Gastrocnemius medialis (tissue), 4 donors: ENCODE data around the gene GBX1. TPM values are rescaled to one million over a fixed set of nuclear protein-coding genes. Genes with fewer than 3 reads are reported as not detected.

Experiments
- ATAC-seq, 2 donors: fragments of 150-250 bp; one replicate each; pipeline ENCODE4 v1.9.1; 2016
- DNase-seq, 2 donors: peaks; one replicate each; pipeline ENCODE4 v3.0.0-alpha.2; 2019
- H3K27ac ChIP-seq, 4 donors: fragments of 200-600 bp; sonication (generic); 1 replicate in 1 of 4; 2 replicates in 3 of 4; pipeline ENCODE4 v1.5.1; 2016 to 2018; ENCODE audit warnings: mild to moderate bottlenecking in 2 of 4, moderate library complexity in 1 of 4
- H3K27me3 ChIP-seq, 3 donors: fragments of 200-600 bp; sonication (generic) in 2 of 3; 1 replicate in 1 of 3; 2 replicates in 2 of 3; pipeline versions ENCODE4 v1.5.1 to v1.6.0; 2016 to 2019; ENCODE audit warnings: mild to moderate bottlenecking in 1 of 3, moderate library complexity in 1 of 3
- H3K36me3 ChIP-seq, 2 donors: fragments of 200-600 bp; sonication (generic) in 1 of 2; one replicate each; pipeline ENCODE4 v1.5.1; 2017 to 2018
- H3K4me1 ChIP-seq, 2 donors: fragments of 200-600 bp; sonication (generic) in 1 of 2; one replicate each; pipeline ENCODE4 v1.5.1; 2016 to 2017; ENCODE audit warnings: mild to moderate bottlenecking in 2 of 2
- H3K4me3 ChIP-seq, 4 donors: fragments of 200-600 bp; sonication (generic) in 3 of 4; 1 replicate in 1 of 4; 2 replicates in 3 of 4; pipeline ENCODE4 v1.5.1; 2016 to 2019; ENCODE audit warnings: mild to moderate bottlenecking in 2 of 4
- H3K9me3 ChIP-seq, 3 donors: fragments of 200-600 bp; sonication (generic) in 2 of 3; 1 replicate in 1 of 3; 2 replicates in 2 of 3; pipeline ENCODE4 v1.5.1; 2016 to 2019
- POLR2A ChIP-seq, 2 donors: fragments of 450-650 bp; IDR thresholded peaks; one replicate each; pipeline ENCODE4 v1.6.1; 2017; ENCODE audit warnings: antibody characterized with exemption in 2 of 2, mild to moderate bottlenecking in 2 of 2, moderate library complexity in 2 of 2
- in situ Hi-C, 4 donors: fragments of 200-750 bp; cut with MboI; loops; one replicate each; pipeline versions ENCODE4 v1.15.0 to v1.8.0; 2017; ENCODE audit warnings: low sequenced_read_pairs in 4 of 4
- intact Hi-C: fragments of 100-400 bp; cut with DNase I; formaldehyde crosslinking; loops from one replicate; pipeline ENCODE4 v1.15.1; 2023; ENCODE audit warnings: low total_unique reads
- total RNA-seq, 4 donors: library from RNA; depleted of rRNA; stranded (reverse); fragments of >200 nt; gene quantifications; one replicate each; pipeline versions ENCODE4 v1.1.0 to v1.2.3, GENCODE V29; 2016
- TF ChIP-seq, protein P1 (sequence below), 5 experiments: fragments of 450-650 bp in 3 of 5; fragments of 200-600 bp in 2 of 5; sonication (generic) in 2 of 5; IDR thresholded peaks in 4 of 5; conservative IDR thresholded peaks in 1 of 5; 1 replicate in 4 of 5; 2 replicates in 1 of 5; pipeline ENCODE4 v1.5.1; 2016 to 2019; ENCODE audit warnings: antibody characterized with exemption in 5 of 5, mild to moderate bottlenecking in 3 of 5, moderate library complexity in 3 of 5

GBX1 gene
- total RNA-seq, 4 donors from 2014 or later = 0.58 TPM; not detected in 3

GRCh38 chr7:151181011-151181431, 13.5 kb upstream of the GBX1 start:
- peaks cover 0 to 10% of the 10 kb centered on the region in 2 donors for H3K36me3 ChIP-seq
- H3K27me3 ChIP-seq = no peaks in the 10 kb centered on the region
- ATAC-seq (no peak), DNase-seq (peak in 1 of 2 donors; percentile 10)
- peak overlapping the region in 1 of 4 donors; percentile 38 for H3K27ac ChIP-seq
- H3K4me3 ChIP-seq = no peak overlapping the region
- TF ChIP-seq, protein P1, sequence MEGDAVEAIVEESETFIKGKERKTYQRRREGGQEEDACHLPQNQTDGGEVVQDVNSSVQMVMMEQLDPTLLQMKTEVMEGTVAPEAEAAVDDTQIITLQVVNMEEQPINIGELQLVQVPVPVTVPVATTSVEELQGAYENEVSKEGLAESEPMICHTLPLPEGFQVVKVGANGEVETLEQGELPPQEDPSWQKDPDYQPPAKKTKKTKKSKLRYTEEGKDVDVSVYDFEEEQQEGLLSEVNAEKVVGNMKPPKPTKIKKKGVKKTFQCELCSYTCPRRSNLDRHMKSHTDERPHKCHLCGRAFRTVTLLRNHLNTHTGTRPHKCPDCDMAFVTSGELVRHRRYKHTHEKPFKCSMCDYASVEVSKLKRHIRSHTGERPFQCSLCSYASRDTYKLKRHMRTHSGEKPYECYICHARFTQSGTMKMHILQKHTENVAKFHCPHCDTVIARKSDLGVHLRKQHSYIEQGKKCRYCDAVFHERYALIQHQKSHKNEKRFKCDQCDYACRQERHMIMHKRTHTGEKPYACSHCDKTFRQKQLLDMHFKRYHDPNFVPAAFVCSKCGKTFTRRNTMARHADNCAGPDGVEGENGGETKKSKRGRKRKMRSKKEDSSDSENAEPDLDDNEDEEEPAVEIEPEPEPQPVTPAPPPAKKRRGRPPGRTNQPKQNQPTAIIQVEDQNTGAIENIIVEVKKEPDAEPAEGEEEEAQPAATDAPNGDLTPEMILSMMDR (IDR thresholded peaks at IDR 0.05 in 4 of 5, conservative IDR thresholded peaks at IDR 0.05 in 1 of 5) = no peak
- TF ChIP-seq POLR2A (IDR thresholded peaks at IDR 0.05) = no peak
- intact Hi-C loops (no loop called here), in situ Hi-C loops (no loop called here)
- H3K4me1 ChIP-seq = peaks cover 21 to 35% of the 10 kb centered on the region in 2 donors
- H3K9me3 ChIP-seq = no peaks in the 10 kb centered on the region

GRCh38 chr7:151179946-151180345, 12.5 kb upstream of the GBX1 start:
- TF ChIP-seq POLR2A (IDR thresholded peaks at IDR 0.05) = no peak
- TF ChIP-seq, protein P1 (IDR thresholded peaks at IDR 0.05 in 4 of 5, conservative IDR thresholded peaks at IDR 0.05 in 1 of 5) = no peak
- no peak for ATAC-seq
- peaks cover 19 to 25% of the 10 kb centered on the region in 2 donors for H3K4me1 ChIP-seq
- H3K4me3 ChIP-seq = no peak overlapping the region
- H3K36me3 ChIP-seq = peaks cover 0 to 10% of the 10 kb centered on the region in 2 donors
- intact Hi-C loops (no loop called here), in situ Hi-C loops (loop anchor here in 2 of 4 donors (10.0 kb wide), 1 partner anchor 55 kb away; no protein-coding TSS in a partner anchor)
- H3K9me3 ChIP-seq = no peaks in the 10 kb centered on the region
- DNase-seq = peak in 1 of 2 donors; percentile 8
- H3K27me3 ChIP-seq = no peaks in the 10 kb centered on the region
- H3K27ac ChIP-seq = no peak overlapping the region

DNA sequence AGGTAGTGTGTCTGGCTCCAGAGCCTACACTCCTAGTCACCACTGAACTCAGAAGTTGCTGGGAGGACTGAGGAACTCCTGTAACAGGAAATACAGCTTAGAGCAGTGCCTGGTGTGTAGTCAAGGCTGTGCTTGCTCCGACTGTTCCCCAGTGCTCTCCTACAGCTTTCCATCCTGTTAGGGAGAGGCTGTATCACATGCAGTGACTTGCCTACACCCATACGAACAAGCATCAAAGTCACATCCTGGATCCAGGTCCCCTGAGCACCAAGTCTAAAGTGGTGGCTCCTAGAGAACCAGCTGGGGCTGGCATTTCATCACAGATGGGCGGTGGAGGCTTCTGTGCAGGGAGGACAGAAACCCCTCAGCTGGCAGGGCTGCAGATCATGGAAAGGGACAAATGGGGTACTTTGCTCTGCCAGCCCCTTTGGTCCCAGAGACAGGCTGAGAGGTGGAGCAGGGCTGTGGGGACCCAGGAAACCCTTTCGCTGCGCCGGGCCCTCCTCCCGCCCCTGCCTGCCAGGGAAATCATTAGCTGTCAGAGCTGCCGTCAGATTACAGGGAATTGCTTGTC, 11.9 kb upstream of the GBX1 start:
- H3K9me3 ChIP-seq = no peaks in the 10 kb centered on the region
- no peaks in the 10 kb centered on the region for H3K27me3 ChIP-seq
- peaks cover 0 to 10% of the 10 kb centered on the region in 2 donors for H3K36me3 ChIP-seq
- H3K4me3 ChIP-seq = no peak overlapping the region
- no peak for ATAC-seq
- in situ Hi-C loops (loop anchor here in 2 of 4 donors (10.0 kb wide), 1 partner anchor 55 kb away; no protein-coding TSS in a partner anchor), intact Hi-C loops (no loop called here)
- TF ChIP-seq, protein P1 (IDR thresholded peaks at IDR 0.05 in 4 of 5, conservative IDR thresholded peaks at IDR 0.05 in 1 of 5) = no peak
- no peak for TF ChIP-seq POLR2A (IDR thresholded peaks at IDR 0.05)
- H3K4me1 ChIP-seq = peaks cover 19 to 25% of the 10 kb centered on the region in 2 donors
- peak overlapping the region in 1 of 4 donors; percentile 34 for H3K27ac ChIP-seq
- DNase-seq = peak in 1 of 2 donors; percentile 5

DNA sequence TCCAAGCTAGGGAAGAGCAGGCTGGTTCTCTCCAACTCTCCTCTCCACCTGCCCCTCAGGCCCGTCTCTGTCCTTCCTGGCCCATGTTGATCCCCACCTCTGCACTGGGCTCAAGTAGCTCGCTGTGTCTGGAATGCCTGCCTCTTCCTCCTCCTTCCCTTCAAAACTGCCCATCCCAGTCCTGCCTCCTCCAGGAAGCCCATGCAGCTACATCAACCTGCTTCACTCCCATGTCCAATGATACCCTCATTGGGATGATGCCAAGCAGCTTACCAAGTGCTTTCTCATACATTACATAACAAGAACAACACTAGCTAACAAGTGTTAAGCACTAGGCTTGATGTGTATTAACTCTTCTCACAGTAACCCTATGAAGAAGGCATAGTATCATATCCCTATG, 11.3 kb upstream of the GBX1 start:
- ATAC-seq = no peak
- peak overlapping the region in 1 of 4 donors; percentile 34 for H3K27ac ChIP-seq
- in situ Hi-C loops = loop anchor here in 2 of 4 donors (10.0 kb wide), 1 partner anchor 54 kb away; no protein-coding TSS in a partner anchor
- no peaks in the 10 kb centered on the region for H3K27me3 ChIP-seq
- H3K36me3 ChIP-seq = peaks cover 0 to 10% of the 10 kb centered on the region in 2 donors
- H3K4me1 ChIP-seq = peaks cover 19 to 25% of the 10 kb centered on the region in 2 donors
- intact Hi-C loops = no loop called here
- no peak overlapping the region for H3K4me3 ChIP-seq
- peak in 1 of 2 donors; percentile 8 for DNase-seq
- no peaks in the 10 kb centered on the region for H3K9me3 ChIP-seq
- TF ChIP-seq, protein P1 (IDR thresholded peaks at IDR 0.05 in 4 of 5, conservative IDR thresholded peaks at IDR 0.05 in 1 of 5) = no peak
- no peak for TF ChIP-seq POLR2A (IDR thresholded peaks at IDR 0.05)
